GM12864 (cell line): ENCODE results near the gene TAS2R41.
"Not testable (repeated sequence)": the region's sequence is repeated elsewhere in the genome, so short reads cannot be mapped to it uniquely, and the experiment has no call there.

Experiments
- DNase-seq: peaks from one replicate; pipeline ENCODE4 v3.0.0-alpha.2; 2011; ENCODE audit warnings: low read depth
- H3K4me3 ChIP-seq: 2 replicates; pipeline ENCODE4 v1.5.1; 2011; ENCODE audit warnings: mild to moderate bottlenecking, low read depth, low read length, control low read depth
- CTCF ChIP-seq: IDR thresholded peaks from 2 replicates; pipeline ENCODE4 v1.5.1; 2011; ENCODE audit warnings: low read depth, mild to moderate bottlenecking, moderate library complexity, low read length, control low read depth, inconsistent platforms; ENCODE audit errors: missing control alignments

TAS2R41 gene

DNA sequence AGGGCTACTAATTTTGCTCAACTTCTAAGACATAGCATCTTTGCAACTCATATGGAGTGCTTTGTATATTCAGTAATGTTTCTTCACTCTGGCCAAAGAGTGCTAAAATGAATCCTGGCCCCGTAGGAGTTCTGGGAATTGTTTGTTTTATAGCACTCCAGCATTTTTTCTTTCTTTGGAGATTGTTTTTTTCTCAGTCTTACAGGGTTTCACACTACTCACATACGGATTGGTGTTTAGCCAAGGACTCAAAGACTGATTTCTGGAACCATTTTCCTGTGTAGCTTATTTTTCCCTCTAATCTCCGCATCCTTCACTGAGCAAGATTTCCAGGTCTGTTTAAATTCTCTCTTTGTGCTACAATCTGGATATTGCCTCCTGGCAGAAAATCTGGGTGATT, 6.4 kb downstream of the TAS2R41 start:
- no peak overlapping the region for H3K4me3 ChIP-seq
- no peak for TF ChIP-seq CTCF
- no peak for DNase-seq

GRCh38 chr7:143485094-143485493, 7.4 kb downstream of the TAS2R41 start:
- no peak for DNase-seq
- no peak for TF ChIP-seq CTCF
- H3K4me3 ChIP-seq, result no peak overlapping the region

- H3K4me3 ChIP-seq, result no peak overlapping the region
- no peak for TF ChIP-seq CTCF
- DNase-seq, result no peak
These were observed 7.8 kb downstream of the TAS2R41 start for GRCh38 chr7:143485500-143485899.

DNA sequence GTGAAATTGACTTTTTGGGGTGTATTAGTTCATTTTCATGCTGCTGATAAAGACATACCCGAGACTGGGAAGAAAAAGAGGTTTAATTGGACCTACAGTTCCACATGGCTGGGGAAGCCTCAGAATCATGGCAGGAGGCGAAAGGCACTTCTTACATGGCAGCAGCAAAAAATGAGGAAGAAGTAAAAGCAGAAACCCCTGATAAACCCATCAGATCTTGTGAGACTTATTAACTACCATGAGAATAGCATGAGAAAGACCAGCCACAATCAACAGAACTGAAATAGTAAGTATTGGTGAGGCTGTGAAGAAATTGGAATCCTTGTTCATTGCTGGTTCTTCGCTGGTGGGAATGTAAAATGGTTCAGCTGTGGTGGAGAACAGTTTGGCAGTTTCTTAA, 8.6 kb downstream of the TAS2R41 start:
- H3K4me3 ChIP-seq, DNase-seq: not testable (repeated sequence)

- no peak for DNase-seq
- no peak overlapping the region for H3K4me3 ChIP-seq
- no peak for TF ChIP-seq CTCF
These were observed 9.4 kb downstream of the TAS2R41 start for GRCh38 chr7:143487061-143487460.

GRCh38 chr7:143487566-143487965, 9.9 kb downstream of the TAS2R41 start:
- no peak overlapping the region for H3K4me3 ChIP-seq
- TF ChIP-seq CTCF, result no peak
- no peak for DNase-seq

- peak; percentile 47 for TF ChIP-seq CTCF
- no peak for DNase-seq
- no peak overlapping the region for H3K4me3 ChIP-seq
These were observed 13.1 kb downstream of the TAS2R41 start for GRCh38 chr7:143490717-143491306.

GRCh38 chr7:143492043-143492471, 14.4 kb downstream of the TAS2R41 start:
- no peak for TF ChIP-seq CTCF
- no peak overlapping the region for H3K4me3 ChIP-seq
- no peak for DNase-seq
